Kidney (tissue), 14 donors: ENCODE measurements around the gene SLC12A7. TPM values are rescaled to one million over a fixed set of nuclear protein-coding genes. Genes with fewer than 3 reads are reported as not detected.

Source experiments
- DNase-seq, 5 donors: peaks; one replicate each; pipeline ENCODE4 v3.0.0-alpha.2; 2013 to 2020
- FAIRE-seq: peaks from 2 replicates; lab custom pipeline; 2012; peaks lifted over from hg19 to GRCh38; lab: Jason Lieb, UNC
- H3K27ac ChIP-seq, 2 donors: one replicate each; pipeline ENCODE4 v1.7.0; 2013; ENCODE audit warnings: low read depth in 2 of 2, low read length in 2 of 2, inconsistent platforms in 1 of 2
- H3K27me3 ChIP-seq: one replicate; pipeline ENCODE4 v1.7.1; 2013; ENCODE audit warnings: low read length, inconsistent platforms; ENCODE audit not compliant: control insufficient read depth, insufficient read depth
- H3K36me3 ChIP-seq, 3 donors: one replicate each; pipeline versions ENCODE4 v1.7.0 to v1.7.1; 2013; ENCODE audit warnings: low read length in 3 of 3, control low read depth in 1 of 3, inconsistent platforms in 1 of 3; ENCODE audit not compliant: insufficient read depth in 3 of 3, control insufficient read depth in 2 of 3
- H3K4me1 ChIP-seq, 3 donors: one replicate each; pipeline versions ENCODE4 v1.7.0 to v1.7.1; 2013; ENCODE audit warnings: low read length in 3 of 3, inconsistent platforms in 1 of 3, low read depth in 1 of 3; ENCODE audit not compliant: control insufficient read depth in 2 of 3, insufficient read depth in 2 of 3
- H3K4me3 ChIP-seq, 3 donors: one replicate each; pipeline versions ENCODE4 v1.7.0 to v1.8.1; 2013; ENCODE audit warnings: low read length in 3 of 3, control low read depth in 1 of 3, inconsistent platforms in 1 of 3
- H3K9ac ChIP-seq, 3 donors: one replicate each; pipeline versions ENCODE4 v1.7.0 to v1.7.1; 2013; ENCODE audit warnings: low read length in 3 of 3, control low read depth in 1 of 3, inconsistent platforms in 1 of 3
- H3K9me3 ChIP-seq, 3 donors: one replicate each; pipeline versions ENCODE4 v1.7.0 to v1.7.1; 2013; ENCODE audit warnings: low read length in 3 of 3, control low read depth in 1 of 3, inconsistent platforms in 1 of 3; ENCODE audit not compliant: control insufficient read depth in 2 of 3, insufficient read depth in 1 of 3
- intact Hi-C: fragments of 100-400 bp; cut with DNase I; formaldehyde crosslinking; loops from one replicate; pipeline ENCODE4 v1.11.1; 2022
- polyA plus RNA-seq: library from polyadenylated mRNA; stranded (reverse); fragments of 350-450 nt; fragmentation: Illumina TruSeq; extraction: RNeasy Lipid Tissue Mini Kit (QIAGEN cat#74804); gene quantifications from one replicate; pipeline ENCODE4 v1.2.3, GENCODE V29; 2014; ENCODE audit warnings: low read depth, low replicate concordance; ENCODE audit not compliant: insufficient read depth
- total RNA-seq: library from RNA; stranded (reverse); fragmentation: NEBNext Ultra II Directional; extraction: Animal tissue kit (Norgen Biotek cat#: 25700); gene quantifications from one replicate; pipeline ENCODE4 v1.2.1, GENCODE V29; 2021
- TF ChIP-seq, protein P1 (sequence below): IDR thresholded peaks from 3 replicates; pipeline ENCODE4 v1.5.1; 2012; ENCODE audit warnings: mild to moderate bottlenecking, moderate library complexity, borderline replicate concordance; ENCODE audit not compliant: insufficient read depth; ENCODE audit errors: extremely low read depth
- donor health status: control.
- donor health status: control.
- donor health status: control.
- donor health status: control.
- donor health status: control.
- donor health status: DM: yes; HTN: yes; CAD: no.
- donor health status: Normal renal cell carcinoma (clear cell type).

Gene SLC12A7
- total and polyA plus RNA-seq, 2 donors from 2014 or later: 28.2 to 92.9 TPM

DNA sequence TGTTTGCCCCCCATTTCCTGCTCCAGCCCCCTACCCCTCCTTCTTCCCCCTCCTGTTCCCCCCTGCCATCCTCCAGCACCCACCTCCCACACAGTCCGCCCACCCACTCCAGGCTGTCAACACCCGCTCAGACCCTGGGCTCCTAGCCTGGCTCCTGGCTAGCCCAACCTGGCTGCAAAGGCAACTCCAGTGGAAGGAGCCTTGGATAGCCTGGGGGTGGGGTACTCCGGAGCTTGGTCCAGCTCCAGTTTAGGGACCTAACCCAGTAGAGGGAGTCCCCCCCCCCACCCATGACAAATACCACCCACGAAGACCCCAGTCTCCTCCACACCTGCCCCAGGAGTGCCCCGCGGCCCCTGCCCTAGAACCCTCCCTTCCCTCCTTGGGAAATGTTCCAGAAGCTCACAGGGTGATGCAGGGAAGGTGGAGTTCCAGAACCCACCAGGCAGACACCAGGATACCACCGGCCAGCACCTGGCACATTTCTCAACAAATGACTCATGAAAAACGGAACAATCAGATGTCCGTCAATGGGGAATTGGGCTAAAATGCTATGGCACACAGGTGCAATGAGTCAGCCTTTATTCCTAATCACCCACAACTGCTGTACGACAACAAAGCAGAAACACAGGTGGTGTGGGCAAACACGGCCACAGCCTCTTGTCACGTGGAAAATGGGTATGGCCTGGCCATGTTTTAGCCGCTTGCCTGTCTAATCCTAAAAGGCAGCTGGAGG is 901 bp upstream of the SLC12A7 start:
- Histone ChIP-seq H3K27me3 (no peaks in the 10 kb centered on the region), H3K36me3 (no peaks in the 10 kb centered on the region), H3K27ac (no peak overlapping the region), H3K4me3 (no peak overlapping the region), H3K9me3 (no peaks in the 10 kb centered on the region), H3K9ac (no peak overlapping the region), H3K4me1 (peaks cover 0 to 24% (median 8%) of the 10 kb centered on the region in 3 donors)
- intact Hi-C loops: no loop called here
- FAIRE-seq (no peak), DNase-seq (peak in 1 of 5 donors; percentile 78)
- TF ChIP-seq, protein P1, sequence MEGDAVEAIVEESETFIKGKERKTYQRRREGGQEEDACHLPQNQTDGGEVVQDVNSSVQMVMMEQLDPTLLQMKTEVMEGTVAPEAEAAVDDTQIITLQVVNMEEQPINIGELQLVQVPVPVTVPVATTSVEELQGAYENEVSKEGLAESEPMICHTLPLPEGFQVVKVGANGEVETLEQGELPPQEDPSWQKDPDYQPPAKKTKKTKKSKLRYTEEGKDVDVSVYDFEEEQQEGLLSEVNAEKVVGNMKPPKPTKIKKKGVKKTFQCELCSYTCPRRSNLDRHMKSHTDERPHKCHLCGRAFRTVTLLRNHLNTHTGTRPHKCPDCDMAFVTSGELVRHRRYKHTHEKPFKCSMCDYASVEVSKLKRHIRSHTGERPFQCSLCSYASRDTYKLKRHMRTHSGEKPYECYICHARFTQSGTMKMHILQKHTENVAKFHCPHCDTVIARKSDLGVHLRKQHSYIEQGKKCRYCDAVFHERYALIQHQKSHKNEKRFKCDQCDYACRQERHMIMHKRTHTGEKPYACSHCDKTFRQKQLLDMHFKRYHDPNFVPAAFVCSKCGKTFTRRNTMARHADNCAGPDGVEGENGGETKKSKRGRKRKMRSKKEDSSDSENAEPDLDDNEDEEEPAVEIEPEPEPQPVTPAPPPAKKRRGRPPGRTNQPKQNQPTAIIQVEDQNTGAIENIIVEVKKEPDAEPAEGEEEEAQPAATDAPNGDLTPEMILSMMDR: no peak

GRCh38 chr5:1111241-1111726 is 579 bp downstream of the SLC12A7 start:
- H3K27ac ChIP-seq: peak overlapping the region; percentile 93 to 97
- no peaks in the 10 kb centered on the region for H3K27me3 ChIP-seq
- peaks cover 0 to 37% (median 13%) of the 10 kb centered on the region in 3 donors for H3K4me1 ChIP-seq
- no peak for FAIRE-seq
- H3K9me3 ChIP-seq: no peaks in the 10 kb centered on the region
- intact Hi-C loops: no loop called here
- TF ChIP-seq, protein P1: no peak
- no peaks in the 10 kb centered on the region for H3K36me3 ChIP-seq
- H3K9ac ChIP-seq: peak overlapping the region; percentile 11 to 97 (median 79)
- H3K4me3 ChIP-seq: peak overlapping the region; percentile 30 to 86 (median 54)
- peak in 3 of 5 donors; percentile 67 to 91 (median 77) for DNase-seq

DNA sequence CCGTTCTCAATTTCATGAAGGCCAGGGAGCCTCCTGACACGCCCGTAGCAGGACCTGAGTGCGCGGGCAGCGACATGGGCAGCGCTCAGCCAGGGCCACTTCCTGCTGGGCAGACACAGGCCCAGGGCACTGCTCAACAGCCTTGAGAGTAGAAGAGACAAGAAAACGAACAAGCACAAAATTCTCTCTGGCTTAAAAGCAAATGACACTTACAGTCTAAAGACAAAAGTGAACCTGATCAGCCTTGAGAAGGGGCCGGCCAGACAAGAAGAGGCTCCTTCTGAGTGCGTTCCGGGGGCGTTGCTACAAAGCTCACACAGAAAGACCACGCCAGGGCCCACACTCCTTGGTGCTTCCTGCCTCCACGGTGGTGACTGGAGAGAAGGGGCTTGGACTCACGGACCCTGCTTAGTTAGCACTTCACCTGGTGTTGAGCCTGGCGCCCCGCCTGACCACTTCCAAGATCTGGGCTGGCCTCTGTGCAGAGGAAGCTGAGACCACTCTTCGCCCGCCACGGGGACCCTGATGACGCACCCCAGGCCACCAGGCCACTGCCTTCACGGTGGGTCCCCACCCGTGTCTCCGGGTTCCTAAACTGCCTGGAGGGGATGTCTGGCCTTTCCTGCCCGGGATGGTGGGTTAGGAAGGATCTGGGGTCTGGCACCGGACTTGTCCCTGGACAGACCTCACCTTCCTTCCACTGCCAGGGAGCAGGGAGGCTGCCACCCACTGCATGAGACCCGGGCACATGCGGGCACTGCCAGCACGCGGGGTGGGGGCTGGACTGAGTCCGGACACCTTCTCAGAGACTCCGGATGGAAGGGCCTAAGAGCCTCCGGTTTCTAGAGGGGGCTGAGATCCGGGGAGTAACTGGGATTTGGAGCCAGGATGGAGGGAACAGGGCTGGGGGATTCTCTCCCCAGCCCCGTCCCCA is 1.3 kb downstream of the SLC12A7 start:
- Histone ChIP-seq H3K27ac (peak overlapping the region; percentile 93 to 97), H3K4me3 (peak overlapping the region; percentile 30 to 86 (median 54)), H3K4me1 (peaks cover 0 to 39% (median 19%) of the 10 kb centered on the region in 3 donors), H3K27me3 (no peaks in the 10 kb centered on the region), H3K9ac (peak overlapping the region; percentile 11 to 97 (median 79)), H3K36me3 (no peaks in the 10 kb centered on the region), H3K9me3 (no peaks in the 10 kb centered on the region)
- DNase-seq: no peak
- FAIRE-seq: no peak
- intact Hi-C loops: no loop called here
- TF ChIP-seq, protein P1: no peak
